HEK293T (cell line): ENCODE data around the gene ATXN7.

Source experiments
- CTCF ChIA-PET: fragments of 350-600 bp; formaldehyde crosslinking; extraction: SDS; loops from one replicate; lab custom pipeline; 2021; ENCODE audit warnings: antibody characterized with exemption, inconsistent platforms; lab: Yijun Ruan, JAX
- POLR2A ChIA-PET: fragments of 350-600 bp; formaldehyde crosslinking; extraction: SDS; loops from one replicate; lab custom pipeline; 2020; ENCODE audit warnings: antibody characterized with exemption, inconsistent platforms; lab: Yijun Ruan, JAX
- DNase-seq: peaks from one replicate; pipeline ENCODE4 v3.0.0; 2012; ENCODE audit warnings: mixed read lengths; ENCODE audit errors: extremely low spot score
- ARNT ChIP-seq: fragments of 450-650 bp; IDR thresholded peaks from 2 replicates; pipeline ENCODE4 v1.6.1; 2017; ENCODE audit warnings: mild to moderate bottlenecking
- BHLHE40 ChIP-seq: fragments of 450-650 bp; IDR thresholded peaks from 2 replicates; pipeline ENCODE4 v1.6.1; 2016; ENCODE audit warnings: mild to moderate bottlenecking, moderate library complexity, borderline replicate concordance
- CTBP1 ChIP-seq: fragments of 450-650 bp; IDR thresholded peaks from 2 replicates; pipeline ENCODE4 v1.6.1; 2016; ENCODE audit warnings: borderline replicate concordance
- ELF4 ChIP-seq: fragments of 450-650 bp; IDR thresholded peaks from 2 replicates; pipeline ENCODE4 v1.6.1; 2017; ENCODE audit warnings: antibody characterized with exemption
- FOXA1 ChIP-seq: fragments of 450-650 bp; IDR thresholded peaks from 2 replicates; pipeline ENCODE4 v1.6.1; 2016; ENCODE audit warnings: mild to moderate bottlenecking
- FOXK2 ChIP-seq: fragments of 450-650 bp; IDR thresholded peaks from 2 replicates; pipeline ENCODE4 v1.6.1; 2016; ENCODE audit warnings: mild to moderate bottlenecking
- FOXM1 ChIP-seq: fragments of 450-650 bp; IDR thresholded peaks from 2 replicates; pipeline ENCODE4 v1.6.1; 2017; ENCODE audit warnings: mild to moderate bottlenecking, borderline replicate concordance
- HDGF ChIP-seq: fragments of 450-650 bp; IDR thresholded peaks from 2 replicates; pipeline ENCODE4 v1.6.1; 2017; ENCODE audit warnings: antibody characterized with exemption, borderline replicate concordance
- L3MBTL2 ChIP-seq: fragments of 450-650 bp; conservative IDR thresholded peaks from 2 replicates; pipeline ENCODE4 v1.6.1; 2016; ENCODE audit warnings: mild to moderate bottlenecking
- LEF1 ChIP-seq: fragments of 450-650 bp; IDR thresholded peaks from 2 replicates; pipeline ENCODE4 v1.6.1; 2017; ENCODE audit warnings: mild to moderate bottlenecking, borderline replicate concordance
- NFRKB ChIP-seq: fragments of 450-650 bp; IDR thresholded peaks from 2 replicates; pipeline ENCODE4 v1.6.1; 2016; ENCODE audit warnings: mild to moderate bottlenecking, moderate library complexity
- PKNOX1 ChIP-seq: fragments of 450-650 bp; IDR thresholded peaks from 2 replicates; pipeline ENCODE4 v1.6.1; 2016
- SP1 ChIP-seq: fragments of 450-650 bp; IDR thresholded peaks from 2 replicates; pipeline ENCODE4 v1.6.1; 2017
- SUZ12 ChIP-seq: fragments of 450-650 bp; IDR thresholded peaks from 2 replicates; pipeline ENCODE4 v1.6.1; 2016; ENCODE audit warnings: mild to moderate bottlenecking
- TARDBP ChIP-seq: fragments of 450-650 bp; IDR thresholded peaks from 2 replicates; pipeline ENCODE4 v1.6.1; 2016
- ZNF384 ChIP-seq: fragments of 450-650 bp; IDR thresholded peaks from 2 replicates; pipeline ENCODE4 v1.6.1; 2016

The ATXN7 gene

GRCh38 chr3:63926309-63926708, 62.6 kb downstream of the ATXN7 start:
- TF ChIP-seq PKNOX1 (no peak), BHLHE40 (no peak), FOXM1 (no peak), HDGF (no peak), FOXA1 (no peak), FOXK2 (no peak), SP1 (no peak), ELF4 (no peak), SUZ12 (no peak), CTBP1 (no peak), L3MBTL2 (no peak), TARDBP (no peak), LEF1 (no peak), NFRKB (no peak), ARNT (no peak), ZNF384 (no peak)
- ChIA-PET CTCF (no interaction called here), POLR2A (no interaction called here)
- no peak for DNase-seq

GRCh38 chr3:63927422-63928280, 64.0 kb downstream of the ATXN7 start:
- DNase-seq = no peak
- CTCF ChIA-PET = interaction anchor here (0.6 kb wide), 1 partner anchor 33 kb away, joined by 4 read pairs; no protein-coding TSS in a partner anchor
- POLR2A ChIA-PET = no interaction called here
- no peak for TF ChIP-seq LEF1
- no peak for TF ChIP-seq PKNOX1
- TF ChIP-seq CTBP1 = no peak
- TF ChIP-seq BHLHE40 = no peak
- no peak for TF ChIP-seq HDGF
- TF ChIP-seq FOXK2 = no peak
- no peak for TF ChIP-seq FOXA1
- TF ChIP-seq SP1 = no peak
- no peak for TF ChIP-seq ZNF384
- no peak for TF ChIP-seq NFRKB
- TF ChIP-seq ELF4 = no peak
- TF ChIP-seq L3MBTL2 = no peak

- TF ChIP-seq LEF1 (no peak), FOXK2 (no peak), FOXA1 (no peak), HDGF (no peak), FOXM1 (no peak), ARNT (no peak), PKNOX1 (no peak), ELF4 (no peak), TARDBP (no peak), CTBP1 (no peak), SP1 (no peak)
These were observed 67.6 kb downstream of the ATXN7 start for GRCh38 chr3:63931290-63931689.

GRCh38 chr3:63932509-63933212, 69.0 kb downstream of the ATXN7 start:
- CTCF ChIA-PET = no interaction called here
- TF ChIP-seq FOXK2 (no peak), L3MBTL2 (no peak), PKNOX1 (no peak), NFRKB (no peak)
- no peak for DNase-seq
- POLR2A ChIA-PET = no interaction called here

More at GRCh38 chr3:63931290-63931689, 67.6 kb downstream of the ATXN7 start:
- DNase-seq = peak; percentile 34
- ChIA-PET POLR2A (no interaction called here), CTCF (no interaction called here)

GRCh38 chr3:63933459-63933858, 69.8 kb downstream of the ATXN7 start:
- ChIA-PET POLR2A (no interaction called here), CTCF (no interaction called here)
- no peak for DNase-seq
- no peak for TF ChIP-seq ARNT
- TF ChIP-seq LEF1 = no peak
- no peak for TF ChIP-seq FOXA1
- no peak for TF ChIP-seq SUZ12
- no peak for TF ChIP-seq FOXM1
- TF ChIP-seq CTBP1 = no peak
- TF ChIP-seq PKNOX1 = no peak
- TF ChIP-seq L3MBTL2 = no peak
- TF ChIP-seq SP1 = no peak
